B cell (primary cell): ENCODE measurements around the gene CAMTA1. TPM values are rescaled to one million over a fixed set of nuclear protein-coding genes. Genes with fewer than 3 reads are reported as not detected.

Experiments used
- ATAC-seq: fragments of 200-7000 bp; cut with Tn5 transposase; one replicate; pipeline ENCODE4 v1.10.0; 2021; ENCODE audit warnings: low read depth, mild to moderate bottlenecking, moderate number of reproducible peaks, moderate library complexity
- CTCF ChIA-PET: fragments of 350-600 bp; sonication (Branson Sonifier 250); formaldehyde crosslinking; loops from one replicate; lab custom pipeline; 2021; ENCODE audit warnings: antibody characterized with exemption, inconsistent platforms; lab: Charles Lee
- POLR2A ChIA-PET: fragments of 350-600 bp; sonication (Branson Sonifier 250); formaldehyde crosslinking; loops from one replicate; lab custom pipeline; 2021; ENCODE audit warnings: antibody characterized with exemption; lab: Charles Lee
- DNase-seq: peaks from one replicate; pipeline ENCODE4 v3.0.0; 2013
- H2AFZ ChIP-seq: 2 replicates; pipeline ENCODE4 v1.6.1; 2012; ENCODE audit warnings: mild to moderate bottlenecking, low read depth, low read length; ENCODE audit not compliant: insufficient read depth, poor library complexity, severe bottlenecking
- H3K27ac ChIP-seq, 2 donors: 1 replicate in 1 of 2; 2 replicates in 1 of 2; pipeline ENCODE4 v1.5.1; 2012 to 2013; ENCODE audit warnings: low read length in 2 of 2, mild to moderate bottlenecking in 2 of 2, moderate library complexity in 1 of 2
- H3K27me3 ChIP-seq, 4 experiments: fragments of 200-600 bp in 1 of 4; sonication (generic) in 1 of 4; replicated peaks in 1 of 4; 1 replicate in 2 of 4; 2 replicates in 2 of 4; pipeline versions ENCODE4 v1.6.1 to v1.7.0; 2013 to 2016; ENCODE audit warnings: low read length in 3 of 4, mild to moderate bottlenecking in 2 of 4, mixed read lengths in 1 of 4, moderate library complexity in 1 of 4; ENCODE audit not compliant: insufficient read depth in 4 of 4, control insufficient read depth in 3 of 4; ENCODE audit errors: control extremely low read depth in 1 of 4
- H3K36me3 ChIP-seq, 2 experiments: replicated peaks in 1 of 2; 1 replicate in 1 of 2; 2 replicates in 1 of 2; pipeline versions ENCODE4 v1.6.1 to v1.7.1; 2013; ENCODE audit warnings: low read length in 1 of 2; ENCODE audit not compliant: insufficient read depth in 2 of 2, control insufficient read depth in 1 of 2; ENCODE audit errors: control extremely low read depth in 1 of 2, extremely low read depth in 1 of 2
- H3K4me1 ChIP-seq, 2 donors: fragments of 200-600 bp in 1 of 2; sonication (generic) in 1 of 2; 1 replicate in 1 of 2; 2 replicates in 1 of 2; pipeline versions ENCODE4 v1.5.1 to v1.6.1; 2013 to 2017; ENCODE audit warnings: low read length in 2 of 2; ENCODE audit not compliant: control insufficient read depth in 2 of 2, insufficient read depth in 2 of 2
- H3K4me2 ChIP-seq: replicated peaks from 2 replicates; pipeline ENCODE3; 2012; ENCODE audit warnings: mild to moderate bottlenecking, low read depth, low read length; ENCODE audit not compliant: poor library complexity, severe bottlenecking
- H3K4me3 ChIP-seq, 5 experiments: fragments of 200-600 bp in 1 of 5; sonication (generic) in 1 of 5; 1 replicate in 3 of 5; 2 replicates in 2 of 5; pipeline versions ENCODE4 v1.5.1 to v1.7.0; 2011 to 2016; ENCODE audit warnings: low read length in 4 of 5, mild to moderate bottlenecking in 4 of 5, low read depth in 2 of 5, control low read depth in 1 of 5, moderate library complexity in 1 of 5; ENCODE audit not compliant: insufficient read depth in 1 of 5; ENCODE audit errors: control extremely low read depth in 1 of 5, extremely low read depth in 1 of 5
- H3K79me2 ChIP-seq: fragments of 200-600 bp; sonication (generic); one replicate; pipeline ENCODE4 v1.6.0; 2016; ENCODE audit warnings: low read length; ENCODE audit not compliant: control insufficient read depth, insufficient read depth
- H3K9ac ChIP-seq: fragments of 200-600 bp; sonication (generic); 2 replicates; pipeline ENCODE4 v1.6.1; 2017; ENCODE audit warnings: mild to moderate bottlenecking, low read length, moderate library complexity
- H3K9me3 ChIP-seq, 3 donors: one replicate each; pipeline versions ENCODE4 v1.6.1 to v1.7.1; 2013; ENCODE audit warnings: low read length in 2 of 3; ENCODE audit not compliant: control insufficient read depth in 2 of 3, insufficient read depth in 1 of 3; ENCODE audit errors: control extremely low read depth in 1 of 3
- H4K20me1 ChIP-seq: 2 replicates; pipeline ENCODE4 v1.6.0; 2012; ENCODE audit warnings: mild to moderate bottlenecking, low read length; ENCODE audit not compliant: insufficient read depth, control insufficient read depth, poor library complexity, severe bottlenecking
- H3K27ac Mint-ChIP-seq: one replicate; pipeline ENCODE4 v1.8.0; 2021; ENCODE audit warnings: mixed read lengths
- H3K27me3 Mint-ChIP-seq: one replicate; pipeline ENCODE4 v1.8.0; 2021; ENCODE audit warnings: mixed read lengths
- H3K4me1 Mint-ChIP-seq: one replicate; pipeline ENCODE4 v1.8.0; 2021; ENCODE audit warnings: mixed read lengths
- H3K4me3 Mint-ChIP-seq: one replicate; pipeline ENCODE4 v1.8.0; 2021; ENCODE audit warnings: mixed read lengths
- H3K9me3 Mint-ChIP-seq: one replicate; pipeline ENCODE4 v1.8.0; 2022; ENCODE audit warnings: mixed read lengths; ENCODE audit not compliant: insufficient read depth
- EZH2 ChIP-seq: IDR thresholded peaks from 2 replicates; pipeline ENCODE4 v1.6.1; 2012; ENCODE audit warnings: borderline replicate concordance, low read depth, mild to moderate bottlenecking, moderate library complexity, low read length; ENCODE audit not compliant: insufficient read depth, poor library complexity, severe bottlenecking
- WGBS: methylation state at CpG from one replicate; pipeline ENCODE4 v1.1.5; 2013; ENCODE audit warnings: missing lambda C conversion rate; ENCODE audit not compliant: insufficient coverage; 5-methylcytosine and 5-hydroxymethylcytosine counted together
- intact Hi-C: fragments of 100-400 bp; cut with micrococcal nuclease; formaldehyde crosslinking; loops from one replicate; pipeline ENCODE4 v1.10.0; 2022
- polyA plus RNA-seq: library from polyadenylated mRNA; depleted of rRNA; stranded (reverse); fragments of >200 nt; gene quantifications from 2 replicates; pipeline ENCODE4 v1.2.3, GENCODE V29; 2012
- total RNA-seq, 2 donors: library from RNA; stranded (reverse); fragments of 120-200 nt in 1 of 2; gene quantifications; 1 replicate in 1 of 2; 2 replicates in 1 of 2; pipeline versions ENCODE4 v1.2.3 to v1.2.4, GENCODE V29; 2013 to 2022
- TF ChIP-seq, protein P1 (sequence below): fragments of 200-600 bp; IDR thresholded peaks from one replicate; pipeline ENCODE4 v1.8.0; 2022; ENCODE audit warnings: antibody characterized with exemption, mild to moderate bottlenecking

The CAMTA1 gene
- total and polyA plus RNA-seq, 2 donors (not counting 1 experiment from before 2014, with no cell fraction given), result 42.2 to 45.7 TPM

DNA sequence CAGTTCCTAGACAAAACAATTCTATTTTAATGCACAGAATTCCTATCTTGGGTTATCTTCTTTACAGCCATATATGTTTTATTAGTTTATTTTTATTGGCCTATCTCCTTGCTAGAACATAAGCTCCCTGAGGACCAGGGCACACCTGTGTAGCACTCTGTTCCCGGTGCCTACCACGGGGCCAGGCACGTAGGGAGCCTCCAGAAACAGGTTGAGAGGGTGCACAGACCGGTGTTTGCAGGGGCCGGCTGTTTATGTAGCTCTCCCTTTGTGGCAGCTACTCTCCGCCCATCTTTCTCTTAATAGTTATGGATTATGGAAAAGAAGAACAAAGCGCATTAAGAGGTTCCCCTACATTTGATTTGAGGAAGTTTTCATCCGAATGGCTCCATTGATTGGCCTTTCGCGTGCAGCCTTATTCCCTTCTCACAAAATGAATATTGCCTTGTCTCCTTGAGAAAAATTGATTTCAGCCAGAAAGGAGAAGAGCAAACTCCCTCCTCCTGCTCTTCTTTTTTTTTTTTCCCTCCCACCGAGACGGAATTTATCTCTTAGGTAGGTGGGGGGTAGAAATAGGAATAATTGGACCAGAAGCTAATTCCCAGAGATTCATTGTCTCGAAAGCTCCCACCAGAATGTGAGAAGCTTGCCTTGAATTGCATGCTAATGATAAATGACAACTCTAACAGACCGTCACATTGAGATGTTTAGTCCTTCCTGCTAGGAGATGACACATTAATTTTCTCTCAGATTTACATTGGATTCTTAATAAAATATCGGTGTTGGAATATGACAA is 447.4 kb downstream of the CAMTA1 start:
- Histone ChIP-seq H3K9ac (no peak overlapping the region), H3K4me3 (no peak overlapping the region), H4K20me1 (no peaks in the 10 kb centered on the region), H3K9me3 (no peaks in the 10 kb centered on the region), H3K79me2 (no peaks in the 10 kb centered on the region), H3K4me1 (no peaks in the 10 kb centered on the region), H3K4me2 (no peak overlapping the region), H3K36me3 (no peaks in the 10 kb centered on the region), H3K27ac (no peak overlapping the region), H3K27me3 (peaks cover 0 to 4% (median under 1%) of the 10 kb centered on the region in 4 experiments), H2AFZ (no peak overlapping the region)
- ATAC-seq (no peak), DNase-seq (no peak)
- ChIA-PET POLR2A (no interaction called here), CTCF (no interaction called here)
- no peak for TF ChIP-seq EZH2
- TF ChIP-seq, protein P1, sequence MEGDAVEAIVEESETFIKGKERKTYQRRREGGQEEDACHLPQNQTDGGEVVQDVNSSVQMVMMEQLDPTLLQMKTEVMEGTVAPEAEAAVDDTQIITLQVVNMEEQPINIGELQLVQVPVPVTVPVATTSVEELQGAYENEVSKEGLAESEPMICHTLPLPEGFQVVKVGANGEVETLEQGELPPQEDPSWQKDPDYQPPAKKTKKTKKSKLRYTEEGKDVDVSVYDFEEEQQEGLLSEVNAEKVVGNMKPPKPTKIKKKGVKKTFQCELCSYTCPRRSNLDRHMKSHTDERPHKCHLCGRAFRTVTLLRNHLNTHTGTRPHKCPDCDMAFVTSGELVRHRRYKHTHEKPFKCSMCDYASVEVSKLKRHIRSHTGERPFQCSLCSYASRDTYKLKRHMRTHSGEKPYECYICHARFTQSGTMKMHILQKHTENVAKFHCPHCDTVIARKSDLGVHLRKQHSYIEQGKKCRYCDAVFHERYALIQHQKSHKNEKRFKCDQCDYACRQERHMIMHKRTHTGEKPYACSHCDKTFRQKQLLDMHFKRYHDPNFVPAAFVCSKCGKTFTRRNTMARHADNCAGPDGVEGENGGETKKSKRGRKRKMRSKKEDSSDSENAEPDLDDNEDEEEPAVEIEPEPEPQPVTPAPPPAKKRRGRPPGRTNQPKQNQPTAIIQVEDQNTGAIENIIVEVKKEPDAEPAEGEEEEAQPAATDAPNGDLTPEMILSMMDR, result no peak
- Mint-ChIP-seq H3K4me3 (no peak overlapping the region), H3K9me3 (no peaks in the 10 kb centered on the region), H3K27ac (no peak overlapping the region), H3K4me1 (no peaks in the 10 kb centered on the region), H3K27me3 (peaks cover 13% of the 10 kb centered on the region)
- WGBS, result 92% methylated on average over 4 of the region's 15 CpGs
- intact Hi-C loops, result no loop called here

DNA sequence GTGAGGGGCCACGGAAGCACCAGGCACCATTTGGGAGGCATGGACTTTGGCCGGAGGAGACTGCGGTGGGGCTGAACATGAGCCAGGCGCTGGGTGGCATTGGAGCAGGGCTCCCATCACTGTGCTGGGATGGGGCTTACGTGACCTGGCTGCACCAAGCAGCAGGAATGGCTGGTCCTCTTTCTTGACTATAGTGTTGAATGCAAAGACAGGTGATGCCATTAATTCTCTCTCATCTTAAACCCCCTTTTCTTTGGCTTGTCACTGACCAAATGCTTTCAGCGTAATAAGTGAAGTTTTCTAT is 447.9 kb downstream of the CAMTA1 start:
- no peak for TF ChIP-seq EZH2
- TF ChIP-seq, protein P1, result no peak
- Mint-ChIP-seq H3K4me1 (no peaks in the 10 kb centered on the region), H3K4me3 (no peak overlapping the region), H3K27ac (no peak overlapping the region), H3K9me3 (no peaks in the 10 kb centered on the region), H3K27me3 (peaks cover 14% of the 10 kb centered on the region)
- Histone ChIP-seq H3K4me2 (no peak overlapping the region), H3K9me3 (no peaks in the 10 kb centered on the region), H3K27me3 (peaks cover 0 to 4% (median 0%) of the 10 kb centered on the region in 4 experiments), H2AFZ (no peak overlapping the region), H3K4me3 (no peak overlapping the region), H3K79me2 (no peaks in the 10 kb centered on the region), H3K4me1 (no peaks in the 10 kb centered on the region), H4K20me1 (no peaks in the 10 kb centered on the region), H3K9ac (no peak overlapping the region), H3K36me3 (no peaks in the 10 kb centered on the region), H3K27ac (no peak overlapping the region)
- no peak for DNase-seq
- 94% methylated on average over 4 of the region's 6 CpGs for WGBS
- intact Hi-C loops, result no loop called here
- no peak for ATAC-seq
- ChIA-PET CTCF (no interaction called here), POLR2A (no interaction called here)
